GM12874 (cell line): ENCODE measurements around the gene ANKRD12.

ENCODE experiments used
- CTCF ChIP-seq: IDR thresholded peaks from 2 replicates; pipeline ENCODE4 v1.5.1; 2011; ENCODE audit warnings: low read depth, mild to moderate bottlenecking, control low read depth, low read length, moderate library complexity; ENCODE audit not compliant: insufficient read depth

ANKRD12 gene

DNA sequence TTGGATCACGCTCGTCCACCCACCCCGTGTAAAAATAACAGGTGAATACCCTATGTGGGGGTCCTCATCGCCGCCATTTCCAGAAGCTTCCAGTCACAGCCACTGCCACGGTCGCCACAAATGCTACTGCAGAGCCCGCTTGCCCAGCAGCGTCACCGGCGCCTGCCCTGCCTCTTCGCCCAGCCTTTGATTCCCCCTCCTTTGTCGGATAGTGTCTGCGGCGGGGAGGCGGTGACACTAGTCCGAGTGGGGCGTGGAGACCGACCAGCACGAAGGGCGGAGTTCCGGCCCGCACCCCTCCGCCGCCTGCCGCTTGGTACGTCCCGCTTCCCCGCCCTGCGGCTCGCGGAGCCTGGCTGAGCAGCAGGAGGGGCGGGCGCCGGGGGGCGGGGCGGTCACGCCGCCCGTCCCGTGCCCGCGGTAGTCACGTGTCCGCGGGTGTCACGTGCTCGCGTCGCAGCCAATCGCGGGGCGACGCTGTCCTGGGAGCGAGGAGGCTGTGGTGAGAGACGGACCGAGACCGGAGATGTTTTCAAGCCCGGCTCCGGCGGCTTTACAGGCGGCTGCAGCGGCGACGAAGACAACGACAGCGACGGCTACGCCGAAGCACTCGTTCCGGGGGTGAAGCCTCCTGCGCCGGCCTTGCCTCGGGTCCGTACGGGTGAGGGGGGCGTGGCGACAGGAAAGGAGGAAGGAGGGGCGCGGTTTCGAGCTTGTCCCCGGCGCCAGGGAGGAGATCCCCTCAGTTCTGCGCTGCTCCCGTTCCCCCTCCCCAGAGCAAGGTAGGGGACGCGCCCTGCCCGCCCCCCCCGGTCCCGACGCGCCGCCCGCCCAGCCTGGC is at the start of gene ANKRD12:
Gene ANKRD12 (plus strand): TSS at position 467 of the 841 bp plus-strand sequence. CDS start 45,652 bp downstream, outside the sequence.
- TF ChIP-seq CTCF, result no peak

DNA sequence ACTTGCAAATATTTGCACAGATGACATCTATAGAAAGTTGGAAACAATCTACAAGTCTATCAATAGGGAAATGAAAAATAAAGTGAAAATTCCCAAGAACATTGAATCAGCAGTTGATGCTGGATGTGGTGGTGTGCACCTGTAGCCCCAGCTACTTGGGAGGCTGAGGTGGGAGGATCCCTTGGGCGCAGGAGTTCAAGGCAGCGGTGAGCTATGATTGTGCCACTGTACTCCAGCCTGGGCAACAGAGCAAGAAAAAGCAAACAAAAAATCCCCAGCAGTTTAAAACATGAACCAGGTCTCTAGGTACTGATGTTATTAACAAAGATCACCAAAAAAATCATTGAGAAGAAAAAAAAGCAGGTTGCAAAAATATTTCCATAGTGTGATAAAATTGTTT is 49.4 kb upstream of the ANKRD12 start:
- TF ChIP-seq CTCF, result no peak

- no peak for TF ChIP-seq CTCF
Observed at GRCh38 chr18:9088252-9088651, 48.3 kb upstream of the ANKRD12 start.

DNA sequence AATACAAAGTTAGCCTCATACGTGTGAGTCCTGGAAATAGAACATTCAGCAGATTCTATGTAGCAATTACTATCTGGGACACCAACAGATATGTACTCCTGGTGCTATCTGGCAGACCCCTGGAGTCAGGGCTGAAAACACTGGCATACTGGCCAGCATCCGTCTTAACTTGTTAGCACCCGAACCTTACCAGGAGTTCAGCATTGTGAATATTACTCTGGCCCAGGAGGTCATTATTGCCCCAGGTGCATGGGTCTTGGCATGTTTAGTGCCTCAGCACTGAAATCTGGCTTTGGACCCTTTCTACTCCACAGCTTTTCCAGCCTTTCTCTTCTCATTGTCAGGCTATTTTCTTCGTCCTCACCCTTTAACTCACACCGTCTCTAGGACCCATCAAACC is 46.0 kb upstream of the ANKRD12 start:
- no peak for TF ChIP-seq CTCF

GRCh38 chr18:9091066-9091476 is 45.5 kb upstream of the ANKRD12 start:
- TF ChIP-seq CTCF, result no peak

GRCh38 chr18:9092665-9093064 is 43.9 kb upstream of the ANKRD12 start:
- TF ChIP-seq CTCF, result no peak

- TF ChIP-seq CTCF, result no peak
Observed at GRCh38 chr18:9094307-9095226, 42.0 kb upstream of the ANKRD12 start.
